GM13976 (cell line): ENCODE results near the gene CDK14.
A peak's percentile ranks its signal among the peaks of the same experiment; 100 is the strongest.

Source experiments
- DNase-seq: peaks from one replicate; pipeline ENCODE4 v3.0.0; 2012; ENCODE audit warnings: low spot score
- in situ Hi-C: fragments of 300-500 bp; cut with MboI; formaldehyde crosslinking; loops from one replicate; pipeline ENCODE4 v1.12.0; 2022; ENCODE audit warnings: low sequenced_read_pairs, mixed read lengths, inconsistent platforms; ENCODE audit not compliant: unreplicated experiment
- TF ChIP-seq, protein P1 (sequence below): IDR thresholded peaks from 2 replicates; pipeline ENCODE4 v1.5.1; 2012; ENCODE audit warnings: borderline replicate concordance, mild to moderate bottlenecking; ENCODE audit not compliant: insufficient read depth; ENCODE audit errors: extremely low read depth, missing control alignments, control extremely low read depth

The CDK14 gene

DNA sequence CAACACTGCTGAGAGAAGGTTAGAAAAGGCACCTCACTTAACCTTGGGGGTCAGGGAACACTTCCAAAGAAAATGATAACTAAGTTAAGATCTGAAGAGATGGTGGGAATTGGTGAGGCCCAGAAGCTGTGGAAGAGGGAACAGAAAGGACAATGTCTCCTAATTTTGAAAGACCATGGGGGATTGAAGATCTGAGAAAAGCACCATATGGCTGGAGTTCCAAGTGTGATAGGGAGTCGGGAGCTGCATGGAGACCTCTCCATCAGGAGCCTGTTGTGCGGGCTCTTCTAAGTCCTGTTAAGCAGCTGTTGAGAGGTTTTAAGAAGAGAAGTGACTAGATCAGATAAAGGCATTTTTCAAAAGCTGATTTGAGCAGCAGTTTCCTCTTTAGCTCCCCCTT lies 254.3 kb downstream of the CDK14 start:
- in situ Hi-C loops = no loop called here
- DNase-seq = no peak
- TF ChIP-seq, protein P1, sequence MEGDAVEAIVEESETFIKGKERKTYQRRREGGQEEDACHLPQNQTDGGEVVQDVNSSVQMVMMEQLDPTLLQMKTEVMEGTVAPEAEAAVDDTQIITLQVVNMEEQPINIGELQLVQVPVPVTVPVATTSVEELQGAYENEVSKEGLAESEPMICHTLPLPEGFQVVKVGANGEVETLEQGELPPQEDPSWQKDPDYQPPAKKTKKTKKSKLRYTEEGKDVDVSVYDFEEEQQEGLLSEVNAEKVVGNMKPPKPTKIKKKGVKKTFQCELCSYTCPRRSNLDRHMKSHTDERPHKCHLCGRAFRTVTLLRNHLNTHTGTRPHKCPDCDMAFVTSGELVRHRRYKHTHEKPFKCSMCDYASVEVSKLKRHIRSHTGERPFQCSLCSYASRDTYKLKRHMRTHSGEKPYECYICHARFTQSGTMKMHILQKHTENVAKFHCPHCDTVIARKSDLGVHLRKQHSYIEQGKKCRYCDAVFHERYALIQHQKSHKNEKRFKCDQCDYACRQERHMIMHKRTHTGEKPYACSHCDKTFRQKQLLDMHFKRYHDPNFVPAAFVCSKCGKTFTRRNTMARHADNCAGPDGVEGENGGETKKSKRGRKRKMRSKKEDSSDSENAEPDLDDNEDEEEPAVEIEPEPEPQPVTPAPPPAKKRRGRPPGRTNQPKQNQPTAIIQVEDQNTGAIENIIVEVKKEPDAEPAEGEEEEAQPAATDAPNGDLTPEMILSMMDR = no peak

DNA sequence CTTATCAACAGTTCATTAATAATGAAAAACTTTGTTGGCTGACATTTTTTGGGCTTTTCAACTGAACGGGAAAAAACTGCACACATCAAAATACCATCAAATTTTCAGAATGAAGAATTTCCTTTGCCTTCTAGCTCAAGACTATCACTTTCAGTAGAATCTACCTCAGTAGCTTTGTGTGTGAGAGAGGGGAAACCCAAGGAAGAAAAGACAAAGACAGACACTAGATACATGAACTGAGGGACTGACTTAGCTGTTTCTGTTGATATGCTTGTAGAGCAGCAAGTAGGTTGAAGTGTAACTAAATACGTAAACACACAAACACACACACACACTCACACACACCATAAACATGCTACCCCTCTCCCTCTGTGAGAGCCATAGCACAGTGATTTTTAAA lies 257.1 kb downstream of the CDK14 start:
- peak; percentile 28 for DNase-seq
- TF ChIP-seq, protein P1 = no peak
- in situ Hi-C loops = no loop called here

DNA sequence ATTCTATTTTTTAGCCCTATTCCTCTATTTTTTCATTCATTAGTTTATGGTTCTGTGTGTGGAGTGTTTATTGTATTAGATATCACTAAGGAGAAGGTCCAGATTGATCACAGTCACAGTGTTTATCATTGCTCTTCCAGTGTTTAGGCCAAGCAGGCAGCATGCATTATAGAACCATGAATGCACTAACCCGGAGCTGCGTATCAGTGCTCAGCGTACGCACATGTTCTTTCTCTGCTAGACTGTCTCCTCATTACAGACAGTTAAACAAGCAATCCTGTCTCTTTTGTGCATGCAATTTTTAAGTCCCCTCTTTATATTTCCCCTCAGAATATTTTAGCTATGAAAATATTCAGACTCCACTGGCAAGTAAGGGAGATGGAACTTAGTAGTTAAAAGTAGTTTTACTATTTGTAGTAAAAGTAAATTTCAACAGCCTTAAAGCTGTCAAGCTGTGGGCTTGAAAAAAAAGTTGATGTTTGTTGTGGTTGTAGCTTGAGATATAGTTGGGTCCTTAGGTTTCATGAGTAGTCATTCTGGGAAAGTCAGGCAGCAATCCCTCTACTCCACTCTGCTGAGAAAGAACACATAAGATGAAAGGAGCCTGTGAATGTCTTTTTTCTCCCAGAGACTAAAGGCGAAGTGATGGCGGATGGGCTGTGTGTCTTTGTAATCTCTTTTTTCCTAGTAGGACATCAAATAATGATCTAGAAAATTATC lies 260.4 kb downstream of the CDK14 start:
- in situ Hi-C loops = no loop called here
- TF ChIP-seq, protein P1 = no peak
- no peak for DNase-seq

DNA sequence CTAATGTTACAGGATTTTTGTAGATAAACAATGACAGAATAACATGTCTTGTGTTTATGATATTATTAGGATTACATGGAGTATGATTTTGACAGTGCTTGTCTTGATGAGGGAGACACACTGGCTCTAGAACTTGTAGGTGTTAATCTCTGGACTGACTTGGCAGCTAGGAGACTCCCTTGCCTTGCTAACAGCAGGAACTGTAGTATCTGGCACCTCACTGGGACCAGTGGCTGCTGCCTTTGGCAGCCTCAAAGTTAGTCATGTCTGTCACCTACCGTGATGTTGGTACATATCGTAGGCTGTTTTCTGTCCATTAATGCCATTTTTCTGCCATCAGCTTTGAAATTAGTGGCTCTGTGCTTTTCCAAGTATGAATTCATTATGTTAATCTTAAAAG lies 261.5 kb downstream of the CDK14 start:
- no peak for DNase-seq
- TF ChIP-seq, protein P1 = no peak
- in situ Hi-C loops = no loop called here

DNA sequence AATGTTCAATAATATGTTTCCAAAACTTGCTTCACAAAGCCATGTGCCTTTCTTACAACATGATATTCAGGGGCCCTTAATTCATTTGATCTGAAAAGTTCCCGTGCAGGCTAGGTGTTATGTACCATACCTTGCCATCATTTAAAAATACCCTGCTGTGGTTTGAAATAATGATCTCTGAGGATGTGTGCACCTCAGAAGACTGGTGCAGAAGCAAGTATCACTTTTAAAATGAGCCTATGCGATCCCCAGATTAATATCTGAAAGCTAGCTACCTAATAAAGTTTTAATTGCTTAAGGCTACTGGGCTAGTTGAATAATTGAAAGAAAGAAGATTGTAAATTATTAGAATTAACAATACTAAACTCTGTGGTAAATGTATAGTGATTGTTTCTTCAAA lies 262.4 kb downstream of the CDK14 start:
- in situ Hi-C loops = no loop called here
- TF ChIP-seq, protein P1 = no peak
- DNase-seq = no peak

DNA sequence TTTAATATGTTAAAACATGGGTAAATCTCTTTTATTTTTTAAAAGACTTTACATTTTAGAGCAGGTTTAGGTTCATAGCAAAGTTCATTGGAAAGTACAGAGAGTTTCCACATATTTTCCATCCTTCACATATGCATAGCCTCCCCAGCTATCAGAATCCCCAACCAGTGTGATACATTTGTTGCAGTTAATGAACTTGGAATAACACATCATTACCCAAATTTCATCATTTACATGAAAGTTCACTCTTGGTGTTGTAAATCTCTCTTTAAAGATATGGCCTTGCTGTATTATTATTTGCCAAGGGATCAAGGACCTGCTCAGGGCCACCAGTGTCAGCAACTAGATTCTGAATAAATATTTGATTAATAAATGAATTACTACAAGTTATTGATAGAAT lies 263.4 kb downstream of the CDK14 start:
- in situ Hi-C loops = no loop called here
- DNase-seq = no peak
- TF ChIP-seq, protein P1 = no peak

DNA sequence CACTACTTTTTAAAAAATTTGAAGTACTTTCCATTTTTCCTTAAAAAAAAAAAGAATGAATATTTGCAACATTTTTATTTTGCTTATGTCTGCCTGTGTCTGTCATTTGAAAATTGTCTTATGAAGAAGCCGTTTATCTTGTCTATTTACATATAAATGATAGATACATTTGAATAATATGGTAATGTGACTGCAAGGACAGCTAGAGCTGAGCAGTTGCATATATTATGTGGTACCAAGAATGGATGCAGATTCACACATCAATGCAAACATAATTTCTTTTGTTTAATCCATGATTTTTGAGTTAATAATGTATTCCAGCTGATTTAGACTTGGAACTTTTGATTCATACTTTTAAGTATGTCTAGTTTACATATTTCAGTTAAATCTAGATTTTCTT lies 268.0 kb downstream of the CDK14 start:
- TF ChIP-seq, protein P1 = no peak
- in situ Hi-C loops = no loop called here
- no peak for DNase-seq
